Mucosa of descending colon (tissue), 3 donors: ENCODE data around the gene FOXM1. TPM values are rescaled to one million over a fixed set of nuclear protein-coding genes. Genes with fewer than 3 reads are reported as not detected.
"Not testable (repeated sequence)": the region's sequence is repeated elsewhere in the genome, so short reads cannot be mapped to it uniquely, and the experiment has no call there.

Experiments used
- ATAC-seq: fragments of 200-7000 bp; cut with Tn5 transposase; one replicate; pipeline ENCODE4 v1.9.1; 2020; ENCODE audit warnings: mild to moderate bottlenecking, moderate library complexity
- DNase-seq, 3 donors: peaks; one replicate each; pipeline ENCODE4 v3.0.0-alpha.2; 2020
- H3K36me3 ChIP-seq: fragments of 200-600 bp; one replicate; pipeline ENCODE4 v1.8.0; 2021; ENCODE audit warnings: low read depth, mild to moderate bottlenecking
- H3K4me1 ChIP-seq: fragments of 200-600 bp; one replicate; pipeline ENCODE4 v1.8.0; 2021; ENCODE audit warnings: low read depth, mild to moderate bottlenecking
- H3K4me3 ChIP-seq: fragments of 200-600 bp; one replicate; pipeline ENCODE4 v1.8.0; 2021; ENCODE audit warnings: mild to moderate bottlenecking
- H3K9me3 ChIP-seq: fragments of 200-600 bp; one replicate; pipeline ENCODE4 v1.8.0; 2021; ENCODE audit warnings: mild to moderate bottlenecking
- CTCF ChIP-seq: fragments of 200-600 bp; IDR thresholded peaks from one replicate; pipeline ENCODE4 v1.8.0; 2022; ENCODE audit warnings: antibody characterized with exemption, mild to moderate bottlenecking
- intact Hi-C, 2 donors: fragments of 100-400 bp; cut with DNase I in 1 of 2; cut with micrococcal nuclease in 1 of 2; formaldehyde crosslinking; loops; one replicate each; pipeline versions ENCODE4 v1.11.0 to v1.11.1; 2022; cut with DNase I, micrococcal nuclease
- total RNA-seq, 3 donors: library from RNA; stranded (reverse); fragmentation: NEBNext Ultra II Directional in 2 of 3; extraction: Animal tissue kit (Norgen Biotek cat#: 25700) in 2 of 3; gene quantifications; one replicate each; pipeline versions ENCODE4 v1.2.1 to v1.2.4, GENCODE V29; 2021 to 2023
- donor health status: DM: no; HTN: no; CAD: no; lungs with moderate emphysema.
- donor health status: DM: no; HTN: no; CAD: no.
- donor health status: DM: no; HTN: yes; CAD: no.

The FOXM1 gene
- total RNA-seq, 3 donors from 2014 or later, result 6.3 to 30.0 (median 7.7) TPM

GRCh38 chr12:2877953-2878732 is 1.2 kb upstream of the FOXM1 start:
- intact Hi-C loops, result no loop called here
- ATAC-seq (no peak), DNase-seq (no peak)
- no peaks in the 10 kb centered on the region for H3K36me3 ChIP-seq
- H3K9me3 ChIP-seq, result no peaks in the 10 kb centered on the region
- no peak overlapping the region for H3K4me3 ChIP-seq
- H3K4me1 ChIP-seq, result peaks cover 8% of the 10 kb centered on the region
- TF ChIP-seq CTCF, result no peak

GRCh38 chr12:2876431-2877046 is 435 bp downstream of the FOXM1 start:
- ATAC-seq, result peak; percentile 74
- H3K4me3 ChIP-seq, result peak overlapping the region; percentile 66
- no peak for DNase-seq
- peaks cover 8% of the 10 kb centered on the region for H3K4me1 ChIP-seq
- TF ChIP-seq CTCF, result no peak
- intact Hi-C loops, result no loop called here
- H3K9me3 ChIP-seq, result no peaks in the 10 kb centered on the region
- H3K36me3 ChIP-seq, result no peaks in the 10 kb centered on the region

GRCh38 chr12:2868986-2869632 is 7.9 kb downstream of the FOXM1 start:
- ATAC-seq, H3K4me3 ChIP-seq, DNase-seq, H3K9me3 ChIP-seq, H3K4me1 ChIP-seq, H3K36me3 ChIP-seq, intact Hi-C loops: not testable (repeated sequence)

- Histone ChIP-seq H3K36me3 (no peaks in the 10 kb centered on the region), H3K4me3 (no peak overlapping the region), H3K4me1 (no peaks in the 10 kb centered on the region), H3K9me3 (no peaks in the 10 kb centered on the region)
- DNase-seq (no peak), ATAC-seq (no peak)
- no peak for TF ChIP-seq CTCF
- intact Hi-C loops, result no loop called here
Observed at GRCh38 chr12:2864198-2864597, 12.8 kb downstream of the FOXM1 start.

GRCh38 chr12:2863402-2863801 is 13.6 kb downstream of the FOXM1 start:
- H3K4me3 ChIP-seq, DNase-seq, ATAC-seq, H3K36me3 ChIP-seq, H3K9me3 ChIP-seq, H3K4me1 ChIP-seq, intact Hi-C loops: not testable (repeated sequence)

- Histone ChIP-seq H3K36me3 (no peaks in the 10 kb centered on the region), H3K4me1 (no peaks in the 10 kb centered on the region), H3K9me3 (no peaks in the 10 kb centered on the region), H3K4me3 (no peak overlapping the region)
- no peak for ATAC-seq
- TF ChIP-seq CTCF, result no peak
- intact Hi-C loops, result no loop called here
- no peak for DNase-seq
Observed at GRCh38 chr12:2862876-2863275, 14.1 kb downstream of the FOXM1 start.
